HepG2 (cell line): Measurements from ENCODE around the gene SURF2. TPM values are rescaled to one million over a fixed set of nuclear protein-coding genes. Genes with fewer than 3 reads are reported as not detected.

Source experiments
- CENPX ChIP-seq: sonication (generic); formaldehyde crosslinking; IDR thresholded peaks from 2 replicates; pipeline ENCODE4 v1.9.0; 2021; ENCODE audit warnings: mild to moderate bottlenecking, missing genetic modification reagents, moderate library complexity
- EZH2 ChIP-seq: conservative IDR thresholded peaks from 2 replicates; pipeline ENCODE4 v1.6.1; 2012; ENCODE audit warnings: mild to moderate bottlenecking, low read depth, low read length, moderate library complexity
- FOSL2 ChIP-seq: sonication (generic); formaldehyde crosslinking; IDR thresholded peaks from 2 replicates; pipeline ENCODE4 v1.4.0; 2020; ENCODE audit warnings: missing genetic modification reagents
- HOXA5 ChIP-seq: sonication (generic); formaldehyde crosslinking; IDR thresholded peaks from 2 replicates; pipeline ENCODE4 v1.4.0; 2020; ENCODE audit warnings: missing genetic modification reagents
- SPEN ChIP-seq: sonication (generic); formaldehyde crosslinking; IDR thresholded peaks from 2 replicates; pipeline ENCODE4 v1.5.1; 2020; ENCODE audit warnings: low read depth, mild to moderate bottlenecking, missing genetic modification reagents
- USF2 ChIP-seq, 2 experiments: sonication (generic) in 1 of 2; formaldehyde crosslinking in 1 of 2; IDR thresholded peaks; 2 replicates each; pipeline versions ENCODE4 v1.5.1 to v1.6.1; 2011 to 2020; ENCODE audit warnings: borderline replicate concordance in 1 of 2, low read depth in 1 of 2, low read length in 1 of 2, mild to moderate bottlenecking in 1 of 2, missing genetic modification reagents in 1 of 2, moderate library complexity in 1 of 2
- ZBTB33 ChIP-seq: sonication (generic); formaldehyde crosslinking; IDR thresholded peaks from 2 replicates; pipeline ENCODE4 v1.4.0; 2020; ENCODE audit warnings: missing genetic modification reagents
- ZFP91 ChIP-seq: sonication (generic); formaldehyde crosslinking; IDR thresholded peaks from 2 replicates; pipeline ENCODE4 v1.9.0; 2022; ENCODE audit warnings: missing genetic modification reagents, mild to moderate bottlenecking, borderline replicate concordance
- ZMYM2 ChIP-seq: sonication (generic); formaldehyde crosslinking; IDR thresholded peaks from 2 replicates; pipeline ENCODE4 v1.8.0; 2022; ENCODE audit warnings: mild to moderate bottlenecking, missing genetic modification reagents
- ZNF205 ChIP-seq: IDR thresholded peaks from 2 replicates; pipeline ENCODE4 v1.6.1; 2018; ENCODE audit warnings: missing biosample characterization, missing genetic modification reagents
- ZNF431 ChIP-seq: sonication (generic); formaldehyde crosslinking; IDR thresholded peaks from 2 replicates; pipeline ENCODE4 v1.9.0; 2022; ENCODE audit warnings: missing genetic modification reagents, low read depth, mild to moderate bottlenecking, borderline replicate concordance
- ZNF775 ChIP-seq: sonication (generic); formaldehyde crosslinking; IDR thresholded peaks from 2 replicates; pipeline ENCODE4 v1.4.0; 2020; ENCODE audit warnings: missing genetic modification reagents, mild to moderate bottlenecking, moderate library complexity, borderline replicate concordance
- polyA plus RNA-seq, 8 experiments: library from polyadenylated mRNA; depleted of rRNA in 3 of 8; stranded (reverse) in 7 of 8; unstranded in 1 of 8; fragments of >200 nt; fragmentation: Illumina TruSeq in 4 of 8; extraction: Trizol in 4 of 8; gene quantifications; 2 replicates each; pipeline versions ENCODE4 v1.2.1 to v1.2.3, GENCODE V29; 2011 to 2016; ENCODE audit warnings: low read depth in 4 of 8, missing spikeins in 1 of 8, mixed read lengths in 1 of 8; ENCODE audit not compliant: insufficient read depth in 1 of 8
- total RNA-seq, 5 experiments: library from RNA; depleted of rRNA; stranded (reverse); fragments of >200 nt; fragmentation: Illumina TruSeq; extraction: Trizol; gene quantifications; 2 replicates each; pipeline ENCODE4 v1.2.3, GENCODE V29; 2016; ENCODE audit warnings: low read depth in 1 of 5
- TF ChIP-seq, protein P1 (sequence below): IDR thresholded peaks from 2 replicates; pipeline ENCODE4 v1.6.1; 2016; ENCODE audit warnings: low read depth
- TF ChIP-seq, protein P2 (sequence below): sonication (generic); formaldehyde crosslinking; IDR thresholded peaks from 2 replicates; pipeline ENCODE4 v1.5.0; 2020; ENCODE audit warnings: missing genetic modification reagents
- TF ChIP-seq, protein P3 (sequence below): IDR thresholded peaks from 2 replicates; pipeline ENCODE4 v1.6.1; 2016; ENCODE audit warnings: missing compliant biosample characterization, missing genetic modification reagents, borderline replicate concordance

The SURF2 gene
- total and polyA plus RNA-seq, 2 of the 13 experiments (the other 11 are each of a cell fraction or from before 2014, with no cell fraction given) = 6.3 to 13.6 TPM

- TF ChIP-seq ZBTB33 (CRISPR knock-in tag) (0 out of 2 replicates have a peak, but pooled peaks have one; percentile 45), ZNF775 (no peak), ZNF431 (CRISPR knock-in tag) (no peak), ZMYM2 (CRISPR knock-in tag) (no peak), HOXA5 (no peak), ZNF205 (CRISPR knock-in tag) (no peak), SPEN (CRISPR knock-in tag) (no peak), ZFP91 (CRISPR knock-in tag) (peak; percentile 49; the same call in 1 of the 2 replicates), USF2 (IDR thresholded peaks at IDR 0.05; ENCODE audit: low read depth, low read length) (peak; percentile 57; the same call in 1 of the 2 replicates), USF2 (CRISPR knock-in tag; IDR thresholded peaks at IDR 0.05; ENCODE audit: borderline replicate concordance) (no peak), EZH2 (no peak), FOSL2 (peak; percentile 79), CENPX (no peak)
- TF ChIP-seq, protein P1, sequence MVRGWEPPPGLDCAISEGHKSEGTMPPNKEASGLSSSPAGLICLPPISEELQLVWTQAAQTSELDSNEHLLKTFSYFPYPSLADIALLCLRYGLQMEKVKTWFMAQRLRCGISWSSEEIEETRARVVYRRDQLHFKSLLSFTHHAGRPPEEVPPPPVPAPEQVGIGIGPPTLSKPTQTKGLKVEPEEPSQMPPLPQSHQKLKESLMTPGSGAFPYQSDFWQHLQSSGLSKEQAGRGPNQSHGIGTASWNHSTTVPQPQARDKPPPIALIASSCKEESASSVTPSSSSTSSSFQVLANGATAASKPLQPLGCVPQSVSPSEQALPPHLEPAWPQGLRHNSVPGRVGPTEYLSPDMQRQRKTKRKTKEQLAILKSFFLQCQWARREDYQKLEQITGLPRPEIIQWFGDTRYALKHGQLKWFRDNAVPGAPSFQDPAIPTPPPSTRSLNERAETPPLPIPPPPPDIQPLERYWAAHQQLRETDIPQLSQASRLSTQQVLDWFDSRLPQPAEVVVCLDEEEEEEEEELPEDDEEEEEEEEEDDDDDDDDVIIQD (CRISPR knock-in tag) = no peak
- TF ChIP-seq, protein P2, sequence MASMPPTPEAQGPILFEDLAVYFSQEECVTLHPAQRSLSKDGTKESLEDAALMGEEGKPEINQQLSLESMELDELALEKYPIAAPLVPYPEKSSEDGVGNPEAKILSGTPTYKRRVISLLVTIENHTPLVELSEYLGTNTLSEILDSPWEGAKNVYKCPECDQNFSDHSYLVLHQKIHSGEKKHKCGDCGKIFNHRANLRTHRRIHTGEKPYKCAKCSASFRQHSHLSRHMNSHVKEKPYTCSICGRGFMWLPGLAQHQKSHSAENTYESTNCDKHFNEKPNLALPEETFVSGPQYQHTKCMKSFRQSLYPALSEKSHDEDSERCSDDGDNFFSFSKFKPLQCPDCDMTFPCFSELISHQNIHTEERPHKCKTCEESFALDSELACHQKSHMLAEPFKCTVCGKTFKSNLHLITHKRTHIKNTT (CRISPR knock-in tag) = no peak
- TF ChIP-seq, protein P3, sequence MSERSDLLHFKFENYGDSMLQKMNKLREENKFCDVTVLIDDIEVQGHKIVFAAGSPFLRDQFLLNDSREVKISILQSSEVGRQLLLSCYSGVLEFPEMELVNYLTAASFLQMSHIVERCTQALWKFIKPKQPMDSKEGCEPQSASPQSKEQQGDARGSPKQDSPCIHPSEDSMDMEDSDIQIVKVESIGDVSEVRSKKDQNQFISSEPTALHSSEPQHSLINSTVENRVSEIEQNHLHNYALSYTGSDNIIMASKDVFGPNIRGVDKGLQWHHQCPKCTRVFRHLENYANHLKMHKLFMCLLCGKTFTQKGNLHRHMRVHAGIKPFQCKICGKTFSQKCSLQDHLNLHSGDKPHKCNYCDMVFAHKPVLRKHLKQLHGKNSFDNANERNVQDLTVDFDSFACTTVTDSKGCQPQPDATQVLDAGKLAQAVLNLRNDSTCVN (CRISPR knock-in tag) = no peak
Measured at GRCh38 chr9:133379153-133380086, 23.1 kb downstream of the SURF2 start (continued).
